GM15510 (cell line): ENCODE measurements around the gene P4HA3.

Source experiments
- POLR2A ChIP-seq: IDR thresholded peaks from 3 replicates; pipeline ENCODE4 v1.6.1; 2011; ENCODE audit warnings: borderline replicate concordance; ENCODE audit not compliant: insufficient read length; ENCODE audit errors: extremely low read depth

P4HA3 gene

GRCh38 chr11:74256378-74257133, 54.9 kb downstream of the P4HA3 start:
- no peak for TF ChIP-seq POLR2A

GRCh38 chr11:74255741-74256375, 55.6 kb downstream of the P4HA3 start:
- no peak for TF ChIP-seq POLR2A

GRCh38 chr11:74253361-74253760, 58.1 kb downstream of the P4HA3 start:
- no peak for TF ChIP-seq POLR2A

GRCh38 chr11:74249496-74249895, 61.9 kb downstream of the P4HA3 start:
- TF ChIP-seq POLR2A: no peak

- TF ChIP-seq POLR2A: no peak
Measured at GRCh38 chr11:74248469-74248868, 63.0 kb downstream of the P4HA3 start.

- no peak for TF ChIP-seq POLR2A
Measured at GRCh38 chr11:74238243-74238642, 73.2 kb downstream of the P4HA3 start.

GRCh38 chr11:74237541-74237940, 73.9 kb downstream of the P4HA3 start:
- TF ChIP-seq POLR2A: no peak

GRCh38 chr11:74235121-74235520, 76.3 kb downstream of the P4HA3 start:
- TF ChIP-seq POLR2A: no peak

- TF ChIP-seq POLR2A: no peak
Measured at GRCh38 chr11:74233683-74234082, 77.8 kb downstream of the P4HA3 start.

GRCh38 chr11:74232311-74232950, 79.0 kb downstream of the P4HA3 start:
- no peak for TF ChIP-seq POLR2A

GRCh38 chr11:74226907-74227306, 84.5 kb downstream of the P4HA3 start:
- TF ChIP-seq POLR2A: no peak

GRCh38 chr11:74225565-74225964, 85.9 kb downstream of the P4HA3 start:
- no peak for TF ChIP-seq POLR2A

GRCh38 chr11:74221816-74222215, 89.6 kb downstream of the P4HA3 start:
- TF ChIP-seq POLR2A: no peak

GRCh38 chr11:74220376-74220775, 91.1 kb downstream of the P4HA3 start:
- no peak for TF ChIP-seq POLR2A
